RWPE1 (cell line): ENCODE data around the gene SPPL2C.

Source experiments
- CTCF ChIA-PET: fragments of 350-600 bp; sonication (Branson Sonifier 250); formaldehyde crosslinking; extraction: SDS; loops from one replicate; lab custom pipeline; 2021; lab: Yijun Ruan, JAX
- POLR2A ChIA-PET: fragments of 400-600 bp; formaldehyde crosslinking; extraction: SDS; loops from one replicate; lab custom pipeline; 2020; ENCODE audit warnings: antibody characterized with exemption; ENCODE audit not compliant: low non-redundant PET; lab: Yijun Ruan, JAX
- DNase-seq: peaks from one replicate; pipeline ENCODE4 v3.0.0; 2012; ENCODE audit warnings: low spot score
- H3K27ac ChIP-seq: fragments of 450-650 bp; 2 replicates; pipeline ENCODE4 v1.5.1; 2017
- CTCF ChIP-seq: fragments of 450-650 bp; conservative IDR thresholded peaks from 2 replicates; pipeline ENCODE4 v1.5.1; 2017; ENCODE audit warnings: low read depth, mild to moderate bottlenecking

Gene SPPL2C

GRCh38 chr17:45826919-45827588 is 17.6 kb upstream of the SPPL2C start:
- H3K27ac ChIP-seq, result no peak overlapping the region
- CTCF ChIA-PET, result interaction anchor here (0.7 kb wide), 2 partner anchors 49 to 62 kb away, joined by 3 to 4 read pairs; no protein-coding TSS in a partner anchor
- POLR2A ChIA-PET, result no interaction called here
- no peak for TF ChIP-seq CTCF
- DNase-seq, result no peak

- ChIA-PET CTCF (interaction anchor here (0.6 to 1.0 kb wide), 2 partner anchors 26 to 180 kb away, joined by 3 to 4 read pairs; no protein-coding TSS in a partner anchor), POLR2A (no interaction called here)
- no peak overlapping the region for H3K27ac ChIP-seq
- no peak for TF ChIP-seq CTCF
- DNase-seq, result no peak
Observed at GRCh38 chr17:45828171-45828570, 16.5 kb upstream of the SPPL2C start.

- POLR2A ChIA-PET, result no interaction called here
- H3K27ac ChIP-seq, result no peak overlapping the region
- peak; percentile 44 for DNase-seq
- no peak; the same call in 1 of the 2 replicates for TF ChIP-seq CTCF
- CTCF ChIA-PET, result interaction anchor here (1.0 to 1.3 kb wide), 2 partner anchors 181 to 188 kb away, joined by 3 to 4 read pairs; no protein-coding TSS in a partner anchor
Observed at GRCh38 chr17:45828582-45829133, 16.0 kb upstream of the SPPL2C start.

GRCh38 chr17:45833920-45834319 is 10.8 kb upstream of the SPPL2C start:
- ChIA-PET POLR2A (no interaction called here), CTCF (interaction anchor here (0.6 to 1.2 kb wide), 2 partner anchors 10 to 194 kb away, joined by 5 read pairs; no protein-coding TSS in a partner anchor)
- TF ChIP-seq CTCF, result no peak
- H3K27ac ChIP-seq, result no peak overlapping the region
- no peak for DNase-seq

GRCh38 chr17:45834471-45835396 is 9.9 kb upstream of the SPPL2C start:
- no peak overlapping the region for H3K27ac ChIP-seq
- CTCF ChIA-PET, result interaction anchor here (0.6 to 1.2 kb wide), 3 partner anchors 11 to 195 kb away, joined by 3 to 5 read pairs (median 5); no protein-coding TSS in a partner anchor
- POLR2A ChIA-PET, result no interaction called here
- TF ChIP-seq CTCF, result no peak
- peak; percentile 25 for DNase-seq

- POLR2A ChIA-PET, result interaction anchor here (0.5 kb wide), 1 partner anchor 44 kb away, joined by 5 read pairs; no protein-coding TSS in a partner anchor
- no peak for TF ChIP-seq CTCF
- CTCF ChIA-PET, result interaction anchor here (1.8 kb wide), 1 partner anchor 195 kb away, joined by 9 read pairs; no protein-coding TSS in a partner anchor
- DNase-seq, result no peak
- no peak overlapping the region for H3K27ac ChIP-seq
Observed at GRCh38 chr17:45835481-45835880, 9.2 kb upstream of the SPPL2C start.
